HepG2 (cell line): ENCODE measurements around the gene PDZD7. TPM values are rescaled to one million over a fixed set of nuclear protein-coding genes. Genes with fewer than 3 reads are reported as not detected.

ENCODE experiments used
- ADNP ChIP-seq: sonication (generic); formaldehyde crosslinking; IDR thresholded peaks from 2 replicates; pipeline ENCODE4 v1.4.0; 2020; ENCODE audit warnings: missing genetic modification reagents
- BORCS8-MEF2B ChIP-seq: sonication (generic); formaldehyde crosslinking; IDR thresholded peaks from 2 replicates; pipeline ENCODE4 v1.8.0; 2022; ENCODE audit warnings: mild to moderate bottlenecking, missing genetic modification reagents
- DPF2 ChIP-seq: sonication (generic); formaldehyde crosslinking; IDR thresholded peaks from 2 replicates; pipeline ENCODE4 v1.4.0; 2020; ENCODE audit warnings: mild to moderate bottlenecking, low read depth, missing genetic modification reagents, borderline replicate concordance
- ELF4 ChIP-seq: sonication (generic); formaldehyde crosslinking; IDR thresholded peaks from 2 replicates; pipeline ENCODE4 v1.5.0; 2020; ENCODE audit warnings: missing genetic modification reagents, mild to moderate bottlenecking, moderate library complexity, borderline replicate concordance
- EP300 ChIP-seq, 3 experiments: sonication (generic) in 1 of 3; formaldehyde crosslinking in 1 of 3; IDR thresholded peaks; 2 replicates each; pipeline versions ENCODE4 v1.5.1 to v1.6.1; 2011 to 2020; ENCODE audit warnings: low read depth in 2 of 3, low read length in 2 of 3, borderline replicate concordance in 1 of 3, improper control_type of control experiment in 1 of 3, mild to moderate bottlenecking in 1 of 3, missing genetic modification reagents in 1 of 3, moderate library complexity in 1 of 3
- GMEB1 ChIP-seq: sonication (generic); formaldehyde crosslinking; IDR thresholded peaks from 2 replicates; pipeline ENCODE4 v1.5.1; 2020; ENCODE audit warnings: missing genetic modification reagents, mild to moderate bottlenecking, borderline replicate concordance
- HDAC6 ChIP-seq: fragments of 200-600 bp; sonication (generic); IDR thresholded peaks from 2 replicates; pipeline ENCODE4 v1.7.0; 2017; ENCODE audit warnings: mild to moderate bottlenecking, antibody characterized with exemption, low read length, low read depth
- ISX ChIP-seq: sonication (generic); formaldehyde crosslinking; conservative IDR thresholded peaks from 2 replicates; pipeline ENCODE4 v1.5.0; 2020; ENCODE audit warnings: missing genetic modification reagents
- NBN ChIP-seq: fragments of 450-650 bp; conservative IDR thresholded peaks from 2 replicates; pipeline ENCODE4 v1.6.1; 2017
- POLR2G ChIP-seq: fragments of 200-400 bp; formaldehyde crosslinking; IDR thresholded peaks from 2 replicates; pipeline ENCODE4 v1.6.1; 2018; ENCODE audit warnings: mild to moderate bottlenecking, low read depth, low read length, moderate library complexity
- PTBP1 ChIP-seq: fragments of 200-400 bp; formaldehyde crosslinking; IDR thresholded peaks from 2 replicates; pipeline ENCODE4 v1.6.1; 2018; ENCODE audit warnings: low read length, low read depth; ENCODE audit not compliant: poor library complexity, severe bottlenecking
- SMARCE1 ChIP-seq: fragments of 450-650 bp; IDR thresholded peaks from 2 replicates; pipeline ENCODE4 v1.6.1; 2017; ENCODE audit warnings: borderline replicate concordance
- SP140L ChIP-seq: sonication (generic); formaldehyde crosslinking; IDR thresholded peaks from 2 replicates; pipeline ENCODE4 v1.4.0; 2020; ENCODE audit warnings: missing genetic modification reagents, borderline replicate concordance
- SSRP1 ChIP-seq: IDR thresholded peaks from 2 replicates; pipeline ENCODE4 v1.6.1; 2016; ENCODE audit warnings: control low read depth
- TCF12 ChIP-seq, 2 experiments: fragments of 450-650 bp in 1 of 2; sonication (generic) in 1 of 2; formaldehyde crosslinking in 1 of 2; IDR thresholded peaks; 2 replicates each; pipeline versions ENCODE4 v1.6.1 to v1.8.0; 2017 to 2022; ENCODE audit warnings: antibody characterized with exemption in 1 of 2, mild to moderate bottlenecking in 1 of 2, missing genetic modification reagents in 1 of 2, moderate library complexity in 1 of 2
- ZBTB20 ChIP-seq: sonication (generic); formaldehyde crosslinking; IDR thresholded peaks from 2 replicates; pipeline ENCODE4 v1.8.1; 2023; ENCODE audit warnings: missing genetic modification reagents, low read depth, mild to moderate bottlenecking, borderline replicate concordance
- ZNF274 ChIP-seq: sonication (generic); formaldehyde crosslinking; IDR thresholded peaks from 2 replicates; pipeline ENCODE4 v1.5.1; 2020; ENCODE audit warnings: mild to moderate bottlenecking, missing genetic modification reagents
- ZNF317 ChIP-seq: sonication (generic); formaldehyde crosslinking; IDR thresholded peaks from 2 replicates; pipeline ENCODE4 v1.5.0; 2020; ENCODE audit warnings: mild to moderate bottlenecking, missing genetic modification reagents
- ZNF446 ChIP-seq: sonication (generic); formaldehyde crosslinking; IDR thresholded peaks from 2 replicates; pipeline ENCODE4 v1.5.0; 2020; ENCODE audit warnings: mild to moderate bottlenecking, missing genetic modification reagents
- ZNF780A ChIP-seq: sonication (generic); formaldehyde crosslinking; IDR thresholded peaks from 2 replicates; pipeline ENCODE4 v1.8.0; 2022; ENCODE audit warnings: mild to moderate bottlenecking, missing genetic modification reagents, moderate library complexity
- polyA plus RNA-seq, 8 experiments: library from polyadenylated mRNA; depleted of rRNA in 3 of 8; stranded (reverse) in 7 of 8; unstranded in 1 of 8; fragments of >200 nt; fragmentation: Illumina TruSeq in 4 of 8; extraction: Trizol in 4 of 8; gene quantifications; 2 replicates each; pipeline versions ENCODE4 v1.2.1 to v1.2.3, GENCODE V29; 2011 to 2016; ENCODE audit warnings: low read depth in 4 of 8, missing spikeins in 1 of 8, mixed read lengths in 1 of 8; ENCODE audit not compliant: insufficient read depth in 1 of 8
- total RNA-seq, 5 experiments: library from RNA; depleted of rRNA; stranded (reverse); fragments of >200 nt; fragmentation: Illumina TruSeq; extraction: Trizol; gene quantifications; 2 replicates each; pipeline ENCODE4 v1.2.3, GENCODE V29; 2016; ENCODE audit warnings: low read depth in 1 of 5
- TF ChIP-seq, protein P1 (sequence below): sonication (generic); formaldehyde crosslinking; IDR thresholded peaks from 2 replicates; pipeline ENCODE4 v1.5.0; 2020; ENCODE audit warnings: missing genetic modification reagents, mild to moderate bottlenecking, borderline replicate concordance
- TF ChIP-seq, protein P2 (sequence below): sonication (generic); formaldehyde crosslinking; IDR thresholded peaks from 2 replicates; pipeline ENCODE4 v1.5.0; 2020; ENCODE audit warnings: mild to moderate bottlenecking, missing genetic modification reagents, borderline replicate concordance
- TF ChIP-seq, protein P3 (sequence below): sonication (generic); formaldehyde crosslinking; IDR thresholded peaks from 2 replicates; pipeline ENCODE4 v1.4.0; 2020; ENCODE audit warnings: missing genetic modification reagents

The PDZD7 gene
- total and polyA plus RNA-seq, 2 of the 13 experiments (the other 11 are each of a cell fraction or from before 2014, with no cell fraction given) = 0.58 to 0.73 TPM

DNA sequence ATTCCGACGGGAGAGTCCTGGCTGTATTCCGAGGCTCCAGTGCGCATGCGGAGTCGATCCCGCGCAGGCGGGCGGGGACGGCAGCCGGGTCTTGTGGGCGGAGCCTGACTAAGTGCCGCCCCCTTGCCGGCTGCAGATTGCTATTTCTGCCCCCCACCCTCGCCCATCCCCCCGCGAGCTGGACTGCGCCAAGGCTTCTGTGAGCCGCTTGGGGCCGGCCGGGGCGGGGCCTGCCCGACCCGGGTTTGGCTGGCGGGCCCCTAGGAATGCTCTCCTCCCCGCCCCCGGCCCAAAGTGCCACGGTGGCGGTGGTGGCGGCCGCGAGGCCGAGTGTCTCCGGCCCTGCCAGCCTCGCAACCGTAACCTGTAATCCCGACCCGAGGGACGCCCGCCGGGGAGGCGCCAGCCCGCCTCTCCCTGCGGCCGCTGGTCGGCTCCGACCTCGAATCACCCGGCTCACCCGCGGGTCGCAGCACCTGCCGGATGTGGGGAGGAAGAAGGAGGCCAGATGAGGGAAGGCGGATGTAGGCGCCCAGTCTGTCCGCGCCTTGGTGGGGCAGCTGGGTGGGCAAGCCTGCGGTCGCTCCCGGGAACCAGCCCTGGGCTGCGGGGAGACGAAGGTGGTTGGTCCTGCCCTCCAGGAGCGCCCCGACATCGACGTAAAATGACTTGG lies 30.2 kb upstream of the PDZD7 start (continued):
- TF ChIP-seq ZNF317 (CRISPR knock-in tag) (no peak), ELF4 (CRISPR knock-in tag) (peak; percentile 81), GMEB1 (CRISPR knock-in tag) (peak; percentile 26; the same call in 1 of the 2 replicates), PTBP1 (no peak), POLR2G (peak; percentile 95), ISX (CRISPR knock-in tag) (no peak; the same call in 1 of the 2 replicates), SP140L (CRISPR knock-in tag) (no peak), HDAC6 (no peak), SMARCE1 (no peak), ADNP (CRISPR knock-in tag) (no peak), ZNF780A (CRISPR knock-in tag) (peak; percentile 79; the same call in 1 of the 2 replicates), DPF2 (CRISPR knock-in tag) (no peak), EP300 (IDR thresholded peaks at IDR 0.05; ENCODE audit: low read depth in 2 of 2, low read length in 2 of 2) (peak; percentile 58 to 62; a peak in 2 of 4 replicates), EP300 (CRISPR knock-in tag; IDR thresholded peaks at IDR 0.05; ENCODE audit: borderline replicate concordance) (no peak), TCF12 (IDR thresholded peaks at IDR 0.05) (no peak), TCF12 (CRISPR knock-in tag; IDR thresholded peaks at IDR 0.05) (peak; percentile 92; the same call in 1 of the 2 replicates), NBN (no peak), ZNF446 (CRISPR knock-in tag) (no peak; the same call in 1 of the 2 replicates), BORCS8-MEF2B (CRISPR knock-in tag) (no peak), SSRP1 (CRISPR knock-in tag) (no peak), ZBTB20 (CRISPR knock-in tag) (peak; percentile 17; the same call in 1 of the 2 replicates), ZNF274 (CRISPR knock-in tag) (peak; percentile 83; the same call in 1 of the 2 replicates)
- TF ChIP-seq, protein P1, sequence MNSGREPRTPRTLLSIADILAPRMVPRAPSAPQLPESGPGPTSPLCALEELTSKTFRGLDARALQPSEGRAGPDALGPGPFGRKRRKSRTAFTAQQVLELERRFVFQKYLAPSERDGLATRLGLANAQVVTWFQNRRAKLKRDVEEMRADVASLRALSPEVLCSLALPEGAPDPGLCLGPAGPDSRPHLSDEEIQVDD (CRISPR knock-in tag) = no peak
- TF ChIP-seq, protein P2, sequence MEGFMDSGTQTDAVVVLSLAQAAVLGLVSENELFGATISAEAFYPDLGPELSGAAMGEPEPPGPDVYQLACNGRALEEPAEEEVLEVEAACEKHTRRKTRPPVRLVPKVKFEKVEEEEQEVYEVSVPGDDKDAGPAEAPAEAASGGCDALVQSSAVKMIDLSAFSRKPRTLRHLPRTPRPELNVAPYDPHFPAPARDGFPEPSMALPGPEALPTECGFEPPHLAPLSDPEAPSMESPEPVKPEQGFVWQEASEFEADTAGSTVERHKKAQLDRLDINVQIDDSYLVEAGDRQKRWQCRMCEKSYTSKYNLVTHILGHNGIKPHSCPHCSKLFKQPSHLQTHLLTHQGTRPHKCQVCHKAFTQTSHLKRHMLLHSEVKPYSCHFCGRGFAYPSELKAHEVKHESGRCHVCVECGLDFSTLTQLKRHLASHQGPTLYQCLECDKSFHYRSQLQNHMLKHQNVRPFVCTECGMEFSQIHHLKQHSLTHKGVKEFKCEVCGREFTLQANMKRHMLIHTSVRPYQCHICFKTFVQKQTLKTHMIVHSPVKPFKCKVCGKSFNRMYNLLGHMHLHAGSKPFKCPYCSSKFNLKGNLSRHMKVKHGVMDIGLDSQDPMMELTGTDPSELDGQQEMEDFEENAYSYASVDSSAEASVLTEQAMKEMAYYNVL (CRISPR knock-in tag) = peak; percentile 56; the same call in 1 of the 2 replicates
- TF ChIP-seq, protein P3, sequence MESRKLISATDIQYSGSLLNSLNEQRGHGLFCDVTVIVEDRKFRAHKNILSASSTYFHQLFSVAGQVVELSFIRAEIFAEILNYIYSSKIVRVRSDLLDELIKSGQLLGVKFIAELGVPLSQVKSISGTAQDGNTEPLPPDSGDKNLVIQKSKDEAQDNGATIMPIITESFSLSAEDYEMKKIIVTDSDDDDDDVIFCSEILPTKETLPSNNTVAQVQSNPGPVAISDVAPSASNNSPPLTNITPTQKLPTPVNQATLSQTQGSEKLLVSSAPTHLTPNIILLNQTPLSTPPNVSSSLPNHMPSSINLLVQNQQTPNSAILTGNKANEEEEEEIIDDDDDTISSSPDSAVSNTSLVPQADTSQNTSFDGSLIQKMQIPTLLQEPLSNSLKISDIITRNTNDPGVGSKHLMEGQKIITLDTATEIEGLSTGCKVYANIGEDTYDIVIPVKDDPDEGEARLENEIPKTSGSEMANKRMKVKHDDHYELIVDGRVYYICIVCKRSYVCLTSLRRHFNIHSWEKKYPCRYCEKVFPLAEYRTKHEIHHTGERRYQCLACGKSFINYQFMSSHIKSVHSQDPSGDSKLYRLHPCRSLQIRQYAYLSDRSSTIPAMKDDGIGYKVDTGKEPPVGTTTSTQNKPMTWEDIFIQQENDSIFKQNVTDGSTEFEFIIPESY (CRISPR knock-in tag) = no peak
